ENCODE data around the gene PRDM10. TPM values are rescaled to one million over a fixed set of nuclear protein-coding genes. Genes with fewer than 3 reads are reported as not detected.

The PRDM10 gene
- total RNA-seq, 1 experiment from 2014 or later, result 9.2 TPM

GRCh38 chr11:129861702-129862522, 140.7 kb downstream of the PRDM10 start:
- Histone ChIP-seq H3K4me1 (ENCODE audit: control insufficient read depth in 1 of 2, insufficient read depth in 2 of 2, low read length in 2 of 2) (peaks cover 15 to 16% of the 10 kb centered on the region in 2 experiments), H3K79me2 (ENCODE audit: insufficient read depth, low read length) (no peaks in the 10 kb centered on the region), H2AFZ (ENCODE audit: low read depth, low read length, poor library complexity, severe bottlenecking) (no peak overlapping the region), H3K27ac (ENCODE audit: low read depth, low read length) (peak overlapping the region; percentile 73), H3K9me3 (ENCODE audit: control insufficient read depth in 1 of 2, insufficient read depth in 1 of 2, low read depth in 1 of 2, low read length in 2 of 2) (no peaks in the 10 kb centered on the region), H3K36me3 (ENCODE audit: control insufficient read depth in 1 of 2, insufficient read depth in 2 of 2, low read length in 2 of 2) (peaks cover 16 to 26% of the 10 kb centered on the region in 2 experiments), H3K9me2 (ENCODE audit: insufficient read depth) (no peaks in the 10 kb centered on the region), H3K4me2 (ENCODE audit: low read length) (peak overlapping the region; percentile 71), H3K4me3 (replicated peaks in 1 of 2; ENCODE audit: low read depth in 1 of 2, low read length in 2 of 2) (peak overlapping the region in 1 of 2 experiments; percentile 18; a peak in 1 of 4 replicates), H3K9ac (ENCODE audit: low read length) (peak overlapping the region; percentile 30), H4K20me1 (ENCODE audit: insufficient read depth) (no peaks in the 10 kb centered on the region), H3K27me3 (ENCODE audit: insufficient read depth, low read length) (no peaks in the 10 kb centered on the region)
- ATAC-seq (peak; percentile 94), DNase-seq (ENCODE audit: low read depth, low spot score) (peak; percentile 61)
- ChIA-PET CTCF (no interaction called here), POLR2A (no interaction called here), RAD21 (ENCODE audit: low non-redundant PET in 1 of 2, low total read pairs in 2 of 2, uncharacterized antibody in 2 of 2, unreplicated experiment in 2 of 2) (no interaction called here)
- TF ChIP-seq EGR1 (IDR thresholded peaks at IDR 0.05; ENCODE audit: low read depth) (no peak), CEBPB (IDR thresholded peaks at IDR 0.05; ENCODE audit: low read depth) (no peak), CTCF (IDR thresholded peaks at IDR 0.05 in 2 of 3, conservative IDR thresholded peaks at IDR 0.05 in 1 of 3; ENCODE audit: borderline replicate concordance in 1 of 3, insufficient read depth in 1 of 3, low read depth in 2 of 3, low read length in 2 of 3) (no peak), FOSL1 (IDR thresholded peaks at IDR 0.05; ENCODE audit: low read depth) (peak; percentile 37; the same call in 1 of the 2 replicates), ATF3 (IDR thresholded peaks at IDR 0.05) (no peak), RAD21 (IDR thresholded peaks at IDR 0.05; ENCODE audit: low read depth) (no peak), TCF7L2 (IDR thresholded peaks at IDR 0.05; ENCODE audit: borderline replicate concordance, extremely low read depth, insufficient read depth, insufficient read length) (no peak), JUND (IDR thresholded peaks at IDR 0.05) (peak; percentile 49; the same call in 1 of the 2 replicates), CBX3 (IDR thresholded peaks at IDR 0.05; ENCODE audit: low read depth) (no peak), ZBTB33 (IDR thresholded peaks at IDR 0.05; ENCODE audit: extremely low read depth, insufficient replicate concordance, low read length) (no peak), SP1 (IDR thresholded peaks at IDR 0.05; ENCODE audit: low read depth) (no peak), SIN3A (IDR thresholded peaks at IDR 0.05; ENCODE audit: low read depth) (no peak), ELF1 (IDR thresholded peaks at IDR 0.05; ENCODE audit: borderline replicate concordance, low read depth) (no peak), YY1 (IDR thresholded peaks at IDR 0.05; ENCODE audit: extremely low read depth, insufficient replicate concordance, low read depth, low read length) (no peak)
- TSS peak; percentile 33 for BruUV-seq (replicated peaks)
- intact Hi-C loops (cut with micrococcal nuclease), result no loop called here
